Adrenal gland (tissue), 12 donors: Measurements from ENCODE around the gene MSH5. TPM values are rescaled to one million over a fixed set of nuclear protein-coding genes. Genes with fewer than 3 reads are reported as not detected.

ENCODE experiments used
- DNase-seq, 7 donors: peaks; one replicate each; pipeline ENCODE4 v3.0.0-alpha.2; 2019 to 2020
- H3K27ac ChIP-seq, 5 donors: fragments of 200-600 bp; sonication (generic) in 4 of 5; 1 replicate in 3 of 5; 2 replicates in 2 of 5; pipeline versions ENCODE4 v1.5.1 to v1.8.0; 2016 to 2020; ENCODE audit warnings: mild to moderate bottlenecking in 1 of 5
- H3K27me3 ChIP-seq: fragments of 200-600 bp; 2 replicates; pipeline ENCODE4 v1.8.0; 2021
- H3K36me3 ChIP-seq, 2 donors: fragments of 200-600 bp; replicated peaks in 1 of 2; 1 replicate in 1 of 2; 2 replicates in 1 of 2; pipeline versions ENCODE4 v1.5.1 to v1.8.0; 2018 to 2022
- H3K4me1 ChIP-seq, 2 donors: fragments of 200-600 bp; replicated peaks in 1 of 2; 1 replicate in 1 of 2; 2 replicates in 1 of 2; pipeline versions ENCODE4 v1.5.1 to v1.8.0; 2018 to 2021
- H3K4me3 ChIP-seq, 4 donors: fragments of 200-600 bp; sonication (generic) in 3 of 4; one replicate each; pipeline ENCODE4 v1.5.1; 2016 to 2018
- H3K9me3 ChIP-seq, 3 donors: fragments of 200-600 bp; sonication (generic) in 1 of 3; replicated peaks in 1 of 3; 1 replicate in 2 of 3; 2 replicates in 1 of 3; pipeline versions ENCODE4 v1.5.1 to v1.8.0; 2016 to 2021
- CTCF ChIP-seq, 6 experiments: fragments of 450-650 bp in 4 of 6; fragments of 200-600 bp in 2 of 6; sonication (generic) in 1 of 6; IDR thresholded peaks; 1 replicate in 5 of 6; 2 replicates in 1 of 6; pipeline versions ENCODE4 v1.5.1 to v1.8.0; 2016 to 2021; ENCODE audit warnings: antibody characterized with exemption in 6 of 6, mild to moderate bottlenecking in 2 of 6, moderate library complexity in 1 of 6
- POLR2A ChIP-seq, 2 donors: fragments of 450-650 bp; IDR thresholded peaks; one replicate each; pipeline ENCODE4 v1.6.1; 2017; ENCODE audit warnings: antibody characterized with exemption in 2 of 2, mild to moderate bottlenecking in 2 of 2, moderate library complexity in 1 of 2
- WGBS, 4 donors: extraction: QIAGEN DNeasy Blood & Tissue Kit in 2 of 4; methylation state at CpG; one replicate each; pipeline versions ENCODE4 v1.1.5 to v1.1.7; 2013 to 2017; 5-methylcytosine and 5-hydroxymethylcytosine counted together
- intact Hi-C, 2 donors: fragments of 100-400 bp; cut with DNase I; formaldehyde crosslinking; loops; one replicate each; pipeline versions ENCODE4 v1.14.1 to v1.15.0; 2022 to 2023
- polyA plus RNA-seq, 3 donors: library from polyadenylated mRNA; stranded (reverse); fragments of 200-250 nt in 2 of 3; fragments of 350-450 nt in 1 of 3; fragmentation: Illumina TruSeq in 1 of 3; extraction: RNeasy Lipid Tissue Mini Kit (QIAGEN cat#74804) in 1 of 3; gene quantifications; one replicate each; pipeline ENCODE4 v1.2.3, GENCODE V29; 2013 to 2014
- total RNA-seq, 9 donors: library from RNA; depleted of rRNA in 4 of 9; stranded (reverse); fragments of >200 nt in 4 of 9; fragments of 120-200 nt in 1 of 9; fragmentation: NEBNext Ultra II Directional in 1 of 9; extraction: Animal tissue kit (Norgen Biotek cat#: 25700) in 1 of 9; gene quantifications; one replicate each; pipeline versions ENCODE4 v1.1.0 to v1.2.4, GENCODE V29; 2013 to 2023
- donor health status: healthy with polysubstance abuse.
- donor health status: Bipolar disorder and iron deficiency.
- donor health status: DM: yes; HTN: yes; CAD: no.
- donor health status: DM: no; HTN: no; CAD: no.
- donor health status: DM: no; HTN: no; CAD: no.
- donor health status: DM: yes; HTN: yes; CAD: no.

The MSH5 gene
- total and polyA plus RNA-seq, 12 donors: 3.0 to 24.5 (median 6.4) TPM

GRCh38 chr6:31740397-31741223, 805 bp downstream of the MSH5 start:
- peaks cover 10 to 39% of the 10 kb centered on the region in 2 donors for H3K4me1 ChIP-seq
- H3K27ac ChIP-seq: peak overlapping the region in 3 of 5 donors; percentile 30 to 65 (median 60)
- H3K9me3 ChIP-seq: no peaks in the 10 kb centered on the region
- WGBS, 4 donors: 21 to 36% (median 24%) methylated on average over 25 to 29 of the region's 29 CpGs
- intact Hi-C loops: no loop called here
- H3K27me3 ChIP-seq: no peaks in the 10 kb centered on the region
- H3K36me3 ChIP-seq: no peaks in the 10 kb centered on the region
- H3K4me3 ChIP-seq: peak overlapping the region in 3 of 4 donors; percentile 59 to 84 (median 63)
- TF ChIP-seq POLR2A (IDR thresholded peaks at IDR 0.05) (no peak), CTCF (IDR thresholded peaks at IDR 0.05) (no peak)
- no peak for DNase-seq

GRCh38 chr6:31741815-31742214, 2.0 kb downstream of the MSH5 start:
- Histone ChIP-seq H3K27ac (no peak overlapping the region), H3K4me1 (peaks cover 10 to 35% of the 10 kb centered on the region in 2 donors), H3K4me3 (no peak overlapping the region), H3K27me3 (no peaks in the 10 kb centered on the region), H3K36me3 (no peaks in the 10 kb centered on the region), H3K9me3 (no peaks in the 10 kb centered on the region)
- no peak for DNase-seq
- TF ChIP-seq CTCF (IDR thresholded peaks at IDR 0.05): no peak
- TF ChIP-seq POLR2A (IDR thresholded peaks at IDR 0.05): no peak
- intact Hi-C loops: no loop called here
- WGBS, 4 donors: 89 to 96% (median 91%) methylated on average over 2 of the region's 2 CpGs

GRCh38 chr6:31742894-31743293, 3.1 kb downstream of the MSH5 start:
- Histone ChIP-seq H3K27ac (no peak overlapping the region), H3K4me1 (peaks cover 10 to 24% of the 10 kb centered on the region in 2 donors), H3K27me3 (no peaks in the 10 kb centered on the region), H3K9me3 (no peaks in the 10 kb centered on the region), H3K36me3 (no peaks in the 10 kb centered on the region), H3K4me3 (no peak overlapping the region)
- intact Hi-C loops: no loop called here
- TF ChIP-seq CTCF (IDR thresholded peaks at IDR 0.05) (no peak), POLR2A (IDR thresholded peaks at IDR 0.05) (no peak)
- DNase-seq: no peak
- WGBS, 4 donors: 91 to 95% (median 94%) methylated on average over 3 of the region's 3 CpGs

GRCh38 chr6:31744422-31744821, 4.6 kb downstream of the MSH5 start:
- H3K4me1 ChIP-seq: peaks cover 6 to 12% of the 10 kb centered on the region in 2 donors
- WGBS, 4 donors: 53 to 92% (median 72%) methylated on average over 1 of the region's 1 CpG
- intact Hi-C loops: no loop called here

More at GRCh38 chr6:31744422-31744821, 4.6 kb downstream of the MSH5 start:
- no peak for DNase-seq
- Histone ChIP-seq H3K27ac (no peak overlapping the region), H3K4me3 (no peak overlapping the region), H3K27me3 (no peaks in the 10 kb centered on the region), H3K36me3 (no peaks in the 10 kb centered on the region), H3K9me3 (no peaks in the 10 kb centered on the region)
- no peak for TF ChIP-seq POLR2A (IDR thresholded peaks at IDR 0.05)
- TF ChIP-seq CTCF (IDR thresholded peaks at IDR 0.05): no peak
